GM19438 (cell line): Measurements from ENCODE around the gene SETBP1.

ENCODE experiments used
- ATAC-seq: cut with Tn5 transposase; IDR thresholded peaks from one replicate; pipeline ENCODE4 v1.9.1; 2021; ENCODE audit warnings: low read depth; ENCODE audit not compliant: unreplicated experiment

The SETBP1 gene

GRCh38 chr18:44750774-44751173 is 70.1 kb downstream of the SETBP1 start:
- ATAC-seq = no peak

GRCh38 chr18:44754567-44754966 is 73.9 kb downstream of the SETBP1 start:
- no peak for ATAC-seq

GRCh38 chr18:44758861-44759631 is 78.4 kb downstream of the SETBP1 start:
- ATAC-seq = peak; percentile 96

- ATAC-seq = peak; percentile 61
Observed at GRCh38 chr18:44759925-44760342, 79.2 kb downstream of the SETBP1 start.

GRCh38 chr18:44761812-44762211 is 81.1 kb downstream of the SETBP1 start:
- ATAC-seq = no peak

GRCh38 chr18:44763327-44763726 is 82.6 kb downstream of the SETBP1 start:
- ATAC-seq = no peak

- ATAC-seq = no peak
Observed at GRCh38 chr18:44764863-44765262, 84.2 kb downstream of the SETBP1 start.

- no peak for ATAC-seq
Observed at GRCh38 chr18:44765456-44765855, 84.8 kb downstream of the SETBP1 start.

GRCh38 chr18:44766450-44766849 is 85.8 kb downstream of the SETBP1 start:
- ATAC-seq = no peak

- ATAC-seq = no peak
Observed at GRCh38 chr18:44767807-44768206, 87.1 kb downstream of the SETBP1 start.

GRCh38 chr18:44770641-44771040 is 90.0 kb downstream of the SETBP1 start:
- ATAC-seq = no peak

GRCh38 chr18:44771572-44771955 is 90.9 kb downstream of the SETBP1 start:
- ATAC-seq = no peak

GRCh38 chr18:44771956-44772917 is 91.5 kb downstream of the SETBP1 start:
- ATAC-seq = no peak

GRCh38 chr18:44773640-44774155 is 93.0 kb downstream of the SETBP1 start:
- no peak for ATAC-seq

- no peak for ATAC-seq
Observed at GRCh38 chr18:44774191-44774590, 93.5 kb downstream of the SETBP1 start.

GRCh38 chr18:44777457-44778192 is 96.9 kb downstream of the SETBP1 start:
- no peak for ATAC-seq

- no peak for ATAC-seq
Observed at GRCh38 chr18:44778788-44779187, 98.1 kb downstream of the SETBP1 start.

GRCh38 chr18:44779753-44780292 is 99.1 kb downstream of the SETBP1 start:
- ATAC-seq = no peak

GRCh38 chr18:44781886-44782285 is 101.2 kb downstream of the SETBP1 start:
- no peak for ATAC-seq

GRCh38 chr18:44782617-44783016 is 101.9 kb downstream of the SETBP1 start:
- ATAC-seq = no peak
